Upper lobe of right lung (tissue), 1 donor: ENCODE measurements around the gene SAPCD2. TPM values are rescaled to one million over a fixed set of nuclear protein-coding genes. Genes with fewer than 3 reads are reported as not detected.
A peak's percentile ranks its signal among the peaks of the same experiment; 100 is the strongest.

ENCODE experiments used
- ATAC-seq: fragments of 200-7000 bp; cut with Tn5 transposase; one replicate; pipeline ENCODE4 v1.9.1; 2020; ENCODE audit warnings: mild to moderate bottlenecking, moderate library complexity
- DNase-seq: peaks from one replicate; pipeline ENCODE4 v3.0.0-alpha.2; 2020
- H3K27ac ChIP-seq: fragments of 200-600 bp; one replicate; pipeline ENCODE4 v1.8.0; 2022
- H3K27me3 ChIP-seq: fragments of 200-600 bp; one replicate; pipeline ENCODE4 v1.8.0; 2022; ENCODE audit warnings: mild to moderate bottlenecking
- H3K36me3 ChIP-seq: fragments of 200-600 bp; one replicate; pipeline ENCODE4 v1.8.0; 2022
- H3K4me1 ChIP-seq: fragments of 200-600 bp; one replicate; pipeline ENCODE4 v1.8.0; 2022
- H3K4me3 ChIP-seq: fragments of 200-600 bp; one replicate; pipeline ENCODE4 v1.8.0; 2022; ENCODE audit warnings: mild to moderate bottlenecking
- H3K9me3 ChIP-seq: fragments of 200-600 bp; one replicate; pipeline ENCODE4 v1.8.0; 2022
- CTCF ChIP-seq: fragments of 200-600 bp; IDR thresholded peaks from one replicate; pipeline ENCODE4 v1.8.0; 2022; ENCODE audit warnings: antibody characterized with exemption
- intact Hi-C: fragments of 100-400 bp; cut with DNase I; formaldehyde crosslinking; loops from one replicate; pipeline ENCODE4 v1.11.0; 2022
- total RNA-seq: library from RNA; stranded (reverse); fragmentation: NEBNext Ultra II Directional; extraction: Animal tissue kit (Norgen Biotek cat#: 25700); gene quantifications from one replicate; pipeline ENCODE4 v1.2.1, GENCODE V29; 2021
- donor health status: DM: no; HTN: yes; CAD: no; lungs with severe emphysema.

SAPCD2 gene
- total RNA-seq, 1 donor from 2014 or later, result 0.84 TPM

GRCh38 chr9:137089232-137089947 lies 19.0 kb upstream of the SAPCD2 start:
- H3K4me3 ChIP-seq, result no peak overlapping the region
- intact Hi-C loops, result no loop called here
- ATAC-seq, result no peak

GRCh38 chr9:137088121-137088520 lies 17.8 kb upstream of the SAPCD2 start:
- H3K27ac ChIP-seq, result no peak overlapping the region
- no peaks in the 10 kb centered on the region for H3K9me3 ChIP-seq
- DNase-seq (no peak), ATAC-seq (no peak)
- H3K36me3 ChIP-seq, result peaks cover 21% of the 10 kb centered on the region
- peaks cover 17% of the 10 kb centered on the region for H3K4me1 ChIP-seq
- no peak overlapping the region for H3K4me3 ChIP-seq
- no peaks in the 10 kb centered on the region for H3K27me3 ChIP-seq
- no peak for TF ChIP-seq CTCF
- intact Hi-C loops, result no loop called here

More at GRCh38 chr9:137089232-137089947, 19.0 kb upstream of the SAPCD2 start:
- Histone ChIP-seq H3K4me1 (peaks cover 17% of the 10 kb centered on the region), H3K9me3 (no peaks in the 10 kb centered on the region), H3K36me3 (peaks cover 19% of the 10 kb centered on the region), H3K27ac (no peak overlapping the region), H3K27me3 (no peaks in the 10 kb centered on the region)
- DNase-seq, result no peak
- no peak for TF ChIP-seq CTCF

GRCh38 chr9:137087409-137087925 lies 17.1 kb upstream of the SAPCD2 start:
- intact Hi-C loops, result no loop called here
- DNase-seq, result no peak

GRCh38 chr9:137086531-137087408 lies 16.4 kb upstream of the SAPCD2 start, which contains the start of gene MAN1B1:
MAN1B1 (plus strand) TSS chr9:137086985; CDS start chr9:137087000, 15 bp downstream.
- peaks cover 17% of the 10 kb centered on the region for H3K4me1 ChIP-seq
- no peaks in the 10 kb centered on the region for H3K27me3 ChIP-seq
- peak; percentile 100 for DNase-seq
- no peak for TF ChIP-seq CTCF
- H3K36me3 ChIP-seq, result peaks cover 21% of the 10 kb centered on the region
- ATAC-seq, result peak; percentile 92
- H3K9me3 ChIP-seq, result no peaks in the 10 kb centered on the region
- H3K27ac ChIP-seq, result peak within 1 kb of the TSS; percentile 93
- intact Hi-C loops, result no loop called here
- H3K4me3 ChIP-seq, result peak within 1 kb of the TSS; percentile 76

More at GRCh38 chr9:137087409-137087925, 17.1 kb upstream of the SAPCD2 start:
- Histone ChIP-seq H3K4me3 (peak overlapping the region; percentile 76), H3K27me3 (no peaks in the 10 kb centered on the region), H3K9me3 (no peaks in the 10 kb centered on the region), H3K36me3 (peaks cover 21% of the 10 kb centered on the region), H3K4me1 (peaks cover 17% of the 10 kb centered on the region), H3K27ac (peak overlapping the region; percentile 93)
- TF ChIP-seq CTCF, result no peak
- ATAC-seq, result no peak

- DNase-seq, result no peak
- Histone ChIP-seq H3K27ac (peak overlapping the region; percentile 93), H3K27me3 (no peaks in the 10 kb centered on the region), H3K9me3 (no peaks in the 10 kb centered on the region), H3K4me3 (peak overlapping the region; percentile 76), H3K4me1 (peaks cover 17% of the 10 kb centered on the region), H3K36me3 (peaks cover 25% of the 10 kb centered on the region)
- TF ChIP-seq CTCF, result no peak
- intact Hi-C loops, result no loop called here
- ATAC-seq, result peak; percentile 4
These were observed 15.7 kb upstream of the SAPCD2 start for GRCh38 chr9:137085920-137086530.
